Body of pancreas (tissue), 4 donors: Measurements from ENCODE around the gene KRT25.

ENCODE experiments used
- CTCF ChIP-seq, 7 experiments: fragments of 450-650 bp in 4 of 7; fragments of 200-600 bp in 3 of 7; sonication (generic) in 3 of 7; IDR thresholded peaks; one replicate each; pipeline ENCODE4 v1.5.1; 2016 to 2019; ENCODE audit warnings: antibody characterized with exemption in 7 of 7
- POLR2A ChIP-seq, 3 donors: fragments of 450-650 bp; IDR thresholded peaks; one replicate each; pipeline ENCODE4 v1.6.1; 2016; ENCODE audit warnings: antibody characterized with exemption in 3 of 3, mild to moderate bottlenecking in 2 of 3

GRCh38 chr17:40727447-40728231, 27.5 kb downstream of the KRT25 start:
- no peak for TF ChIP-seq POLR2A (IDR thresholded peaks at IDR 0.05)
- TF ChIP-seq CTCF (IDR thresholded peaks at IDR 0.05): no peak
